H1 (cell line): ENCODE data around the gene SEC14L3. TPM values are rescaled to one million over a fixed set of nuclear protein-coding genes. Genes with fewer than 3 reads are reported as not detected.

ENCODE experiments used
- CTCF ChIA-PET: fragments of 300-600 bp; sonication (Branson Sonifier 250); formaldehyde crosslinking; loops from one replicate; lab custom pipeline; 2021; ENCODE audit not compliant: partially characterized antibody; lab: Charles Lee
- POLR2A ChIA-PET: fragments of 300-600 bp; sonication (Branson Sonifier 250); formaldehyde crosslinking; loops from one replicate; lab custom pipeline; 2021; ENCODE audit warnings: inconsistent platforms; ENCODE audit not compliant: partially characterized antibody; lab: Charles Lee
- DNase-seq, 2 experiments: peaks; one replicate each; pipeline versions ENCODE4 v3.0.0 to v3.0.0-alpha.2; 2010 to 2022; ENCODE audit warnings: low spot score in 2 of 2, low read depth in 1 of 2, mixed read lengths in 1 of 2
- FAIRE-seq: peaks from 2 replicates; lab custom pipeline; 2011; peaks lifted over from hg19 to GRCh38; lab: Jason Lieb, UNC
- H2AFZ ChIP-seq: 2 replicates; pipeline ENCODE4 v1.8.1; 2012; ENCODE audit warnings: low read length, inconsistent platforms
- H2AK5ac ChIP-seq: 2 replicates; pipeline ENCODE4 v1.6.1; 2013; ENCODE audit warnings: low read depth, low read length
- H2BK120ac ChIP-seq: replicated peaks from 2 replicates; pipeline ENCODE3; 2013; ENCODE audit warnings: low read depth, low read length, inconsistent platforms
- H2BK12ac ChIP-seq: 2 replicates; pipeline ENCODE4 v1.6.1; 2013; ENCODE audit warnings: low read depth, low read length
- H2BK15ac ChIP-seq: 2 replicates; pipeline ENCODE4 v1.6.1; 2013; ENCODE audit warnings: low read length
- H2BK20ac ChIP-seq: 2 replicates; pipeline ENCODE4 v1.6.1; 2013; ENCODE audit warnings: low read length
- H2BK5ac ChIP-seq: 2 replicates; pipeline ENCODE4 v1.6.1; 2013; ENCODE audit warnings: low read depth, low read length
- H3K14ac ChIP-seq: 2 replicates; pipeline ENCODE4 v1.6.1; 2013; ENCODE audit warnings: inconsistent platforms; ENCODE audit not compliant: insufficient read length
- H3K18ac ChIP-seq: 2 replicates; pipeline ENCODE4 v1.6.1; 2013; ENCODE audit warnings: low read length; ENCODE audit errors: extremely low read depth
- H3K23ac ChIP-seq: 2 replicates; pipeline ENCODE4 v1.6.1; 2013; ENCODE audit warnings: inconsistent platforms; ENCODE audit not compliant: insufficient read length
- H3K23me2 ChIP-seq: 2 replicates; pipeline ENCODE4 v1.6.1; 2013; ENCODE audit warnings: low read depth, low read length
- H3K27ac ChIP-seq: 2 replicates; pipeline ENCODE4 v1.6.1; 2011; ENCODE audit warnings: low read depth, low read length, inconsistent platforms
- H3K27me3 ChIP-seq, 4 experiments: replicated peaks in 1 of 4; 1 replicate in 1 of 4; 2 replicates in 3 of 4; pipeline versions ENCODE4 v1.6.1 to v1.8.1; 2011 to 2013; ENCODE audit warnings: low read length in 3 of 4, mild to moderate bottlenecking in 3 of 4, inconsistent platforms in 2 of 4, mixed read lengths in 2 of 4, moderate library complexity in 1 of 4; ENCODE audit not compliant: control insufficient read depth in 3 of 4, insufficient read depth in 3 of 4; ENCODE audit errors: extremely low read depth in 1 of 4
- H3K36me3 ChIP-seq, 4 experiments: 2 replicates each; pipeline versions ENCODE4 v1.6.1 to v1.8.1; 2011 to 2013; ENCODE audit warnings: mild to moderate bottlenecking in 4 of 4, low read length in 3 of 4, moderate library complexity in 2 of 4, control low read depth in 1 of 4, inconsistent platforms in 1 of 4; ENCODE audit not compliant: insufficient read depth in 4 of 4, control insufficient read depth in 2 of 4
- H3K4ac ChIP-seq: replicated peaks from 2 replicates; pipeline ENCODE3; 2013; ENCODE audit warnings: low read length, low read depth, mixed read lengths, inconsistent platforms; ENCODE audit not compliant: insufficient read length
- H3K4me1 ChIP-seq, 4 experiments: replicated peaks in 1 of 4; 1 replicate in 1 of 4; 2 replicates in 3 of 4; pipeline versions ENCODE4 v1.6.1 to v1.8.1; 2011 to 2013; ENCODE audit warnings: low read length in 3 of 4, inconsistent platforms in 2 of 4, mixed read lengths in 1 of 4; ENCODE audit not compliant: insufficient read depth in 4 of 4, control insufficient read depth in 3 of 4
- H3K4me2 ChIP-seq, 2 experiments: 2 replicates each; pipeline versions ENCODE4 v1.6.1 to v1.8.1; 2011 to 2013; ENCODE audit warnings: low read depth in 2 of 2, low read length in 2 of 2, control low read depth in 1 of 2, inconsistent platforms in 1 of 2, mild to moderate bottlenecking in 1 of 2; ENCODE audit not compliant: insufficient read depth in 1 of 2
- H3K4me3 ChIP-seq, 4 experiments: fragments of 200-600, 300-600 bp in 1 of 4; sonication (generic), shearing (Covaris generic), sonication (Bioruptor Twin) in 1 of 4; 2 replicates each; pipeline versions ENCODE4 v1.5.1 to v1.8.1; 2011 to 2016; ENCODE audit warnings: low read length in 4 of 4, low read depth in 3 of 4, control low read depth in 2 of 4, inconsistent platforms in 2 of 4, mild to moderate bottlenecking in 2 of 4, mixed read lengths in 1 of 4, moderate library complexity in 1 of 4; ENCODE audit not compliant: insufficient read depth in 2 of 4; ENCODE audit errors: extremely low read depth in 1 of 4
- H3K56ac ChIP-seq: replicated peaks from 2 replicates; pipeline ENCODE3; 2013; ENCODE audit warnings: low read depth, mild to moderate bottlenecking, mixed read lengths, low read length, inconsistent platforms; ENCODE audit not compliant: insufficient read length
- H3K79me1 ChIP-seq: 2 replicates; pipeline ENCODE4 v1.6.1; 2013; ENCODE audit warnings: low read depth, low read length, control low read depth
- H3K79me2 ChIP-seq, 2 experiments: 2 replicates each; pipeline versions ENCODE4 v1.6.1 to v1.8.1; 2012 to 2013; ENCODE audit warnings: low read length in 2 of 2, mild to moderate bottlenecking in 2 of 2, inconsistent platforms in 1 of 2; ENCODE audit not compliant: insufficient read depth in 2 of 2, control insufficient read depth in 1 of 2
- H3K9ac ChIP-seq, 4 experiments: replicated peaks in 1 of 4; 1 replicate in 1 of 4; 2 replicates in 3 of 4; pipeline versions ENCODE4 v1.6.1 to v1.8.1; 2011 to 2013; ENCODE audit warnings: low read depth in 3 of 4, low read length in 3 of 4, control low read depth in 2 of 4, mild to moderate bottlenecking in 2 of 4, moderate library complexity in 2 of 4, inconsistent platforms in 1 of 4; ENCODE audit errors: extremely low read depth in 1 of 4
- H3K9me3 ChIP-seq, 2 experiments: 2 replicates each; pipeline versions ENCODE4 v1.6.1 to v1.8.1; 2012 to 2013; ENCODE audit warnings: mild to moderate bottlenecking in 2 of 2, moderate library complexity in 2 of 2, control low read depth in 1 of 2, inconsistent platforms in 1 of 2, low read depth in 1 of 2, low read length in 1 of 2, mixed read lengths in 1 of 2; ENCODE audit not compliant: insufficient read depth in 2 of 2
- H4K20me1 ChIP-seq, 2 experiments: replicated peaks in 1 of 2; 2 replicates each; pipeline versions ENCODE3 to v1.8.1; 2011 to 2013; ENCODE audit warnings: inconsistent platforms in 2 of 2, low read length in 2 of 2, mild to moderate bottlenecking in 1 of 2; ENCODE audit not compliant: insufficient read depth in 2 of 2, control insufficient read depth in 1 of 2
- H4K5ac ChIP-seq: 2 replicates; pipeline ENCODE4 v1.6.1; 2013; ENCODE audit warnings: low read length, low read depth, mixed read lengths, inconsistent platforms; ENCODE audit not compliant: insufficient read length
- H4K8ac ChIP-seq: 2 replicates; pipeline ENCODE4 v1.8.0; 2013; ENCODE audit warnings: mild to moderate bottlenecking, moderate library complexity, low read length, inconsistent platforms; ENCODE audit not compliant: insufficient read depth; ENCODE audit errors: extremely low read depth
- H4K91ac ChIP-seq: replicated peaks from 2 replicates; pipeline ENCODE3; 2013; ENCODE audit warnings: low read length, mixed read lengths, inconsistent platforms; ENCODE audit not compliant: insufficient read length
- CHD1 ChIP-seq: IDR thresholded peaks from 2 replicates; pipeline ENCODE4 v1.6.1; 2012; ENCODE audit warnings: low read depth, low read length, improper control_type of control experiment
- CREB1 ChIP-seq: IDR thresholded peaks from 2 replicates; pipeline ENCODE4 v1.6.1; 2012; ENCODE audit warnings: inconsistent platforms
- CTBP2 ChIP-seq: IDR thresholded peaks from 2 replicates; pipeline ENCODE4 v1.7.0; 2011; ENCODE audit warnings: borderline replicate concordance, mild to moderate bottlenecking, moderate library complexity, mixed read lengths, low read length; ENCODE audit not compliant: insufficient read depth, insufficient read length
- CTCF ChIP-seq, 3 experiments: IDR thresholded peaks; 1 replicate in 2 of 3; 2 replicates in 1 of 3; pipeline versions ENCODE4 v1.5.1 to v1.6.1; 2011; ENCODE audit warnings: low read length in 3 of 3, mild to moderate bottlenecking in 3 of 3, inconsistent platforms in 2 of 3, low read depth in 1 of 3, moderate library complexity in 1 of 3; ENCODE audit not compliant: insufficient read depth in 1 of 3; ENCODE audit errors: control extremely low read depth in 1 of 3
- EGR1 ChIP-seq: IDR thresholded peaks from 2 replicates; pipeline ENCODE4 v1.6.1; 2011; ENCODE audit warnings: low read depth, low read length, borderline replicate concordance
- GABPA ChIP-seq: IDR thresholded peaks from 2 replicates; pipeline ENCODE4 v1.6.1; 2011; ENCODE audit warnings: mild to moderate bottlenecking, low read length, moderate library complexity, borderline replicate concordance; ENCODE audit not compliant: insufficient read depth
- GTF2F1 ChIP-seq: IDR thresholded peaks from 2 replicates; pipeline ENCODE4 v1.6.1; 2012; ENCODE audit warnings: low read depth, low read length, improper control_type of control experiment, borderline replicate concordance
- JUND ChIP-seq: IDR thresholded peaks from 2 replicates; pipeline ENCODE4 v1.6.1; 2011; ENCODE audit warnings: mild to moderate bottlenecking, improper control_type of control experiment, low read length
- SP1 ChIP-seq: IDR thresholded peaks from 2 replicates; pipeline ENCODE4 v1.6.1; 2011; ENCODE audit warnings: low read depth, low read length
- TBP ChIP-seq: IDR thresholded peaks from 2 replicates; pipeline ENCODE4 v1.6.1; 2011; ENCODE audit warnings: low read depth, low read length, improper control_type of control experiment
- ZNF274 ChIP-seq: IDR thresholded peaks from 2 replicates; pipeline ENCODE4 v1.7.0; 2012; ENCODE audit warnings: low read length, borderline replicate concordance; ENCODE audit errors: extremely low read depth
- WGBS, 2 experiments: shearing (Covaris generic) in 1 of 2; methylation state at CpG; one replicate each; pipeline versions ENCODE4 v1.1.6 to v1.1.7; 2013 to 2015; ENCODE audit warnings: low lambda C conversion rate in 2 of 2, mixed read lengths in 2 of 2, inconsistent platforms in 1 of 2, low coverage in 1 of 2, missing lambda C conversion rate in 1 of 2; ENCODE audit not compliant: insufficient replicate concordance in 2 of 2, insufficient coverage in 1 of 2, insufficient read length in 1 of 2; ENCODE audit errors: extremely low coverage in 1 of 2, missing lambda C conversion rate in 1 of 2; 5-methylcytosine and 5-hydroxymethylcytosine counted together
- polyA plus RNA-seq, 7 experiments: library from polyadenylated mRNA; depleted of rRNA in 3 of 7; stranded (reverse) in 5 of 7; unstranded in 2 of 7; fragments of >200 nt in 5 of 7; fragments of 200-250 nt in 2 of 7; gene quantifications; 1 replicate in 5 of 7; 2 replicates in 1 of 7; 4 replicates in 1 of 7; pipeline versions ENCODE4 v1.2.1 to v1.2.3, GENCODE V29; 2011 to 2013; ENCODE audit warnings: missing spikeins in 2 of 7, mixed read lengths in 2 of 7
- total RNA-seq: library from RNA; stranded (reverse); fragmentation: NEBNext Ultra II Directional; extraction: Animal tissue kit (Norgen Biotek cat#: 25700); gene quantifications from 2 replicates; pipeline ENCODE4 v1.2.1, GENCODE V29; 2021
- TF ChIP-seq, protein P1 (sequence below): IDR thresholded peaks from 2 replicates; pipeline ENCODE4 v1.6.1; 2012; ENCODE audit warnings: inconsistent platforms

SEC14L3 gene
- total and polyA plus RNA-seq, 2 of the 8 experiments (the other 6 are each of a cell fraction or from before 2014, with no cell fraction given), result not detected

GRCh38 chr22:30439226-30439625, 32.6 kb downstream of the SEC14L3 start:
- no peak overlapping the region for H3K18ac ChIP-seq
- H2BK120ac ChIP-seq, result no peak overlapping the region
- no peak overlapping the region for H3K4me2 ChIP-seq
- no peak overlapping the region for H2AK5ac ChIP-seq
- no peaks in the 10 kb centered on the region for H4K20me1 ChIP-seq
- H3K27ac ChIP-seq, result no peak overlapping the region
- H3K79me1 ChIP-seq, result no peaks in the 10 kb centered on the region
- H2BK12ac ChIP-seq, result no peak overlapping the region
- H2AFZ ChIP-seq, result no peak overlapping the region
- no peak overlapping the region for H4K8ac ChIP-seq
- no peak overlapping the region for H3K23ac ChIP-seq
- no peaks in the 10 kb centered on the region for H3K27me3 ChIP-seq
- H3K4me1 ChIP-seq, result no peaks in the 10 kb centered on the region; a peak in 1 of 7 replicates
- H4K5ac ChIP-seq, result no peak overlapping the region
- DNase-seq (no peak), FAIRE-seq (no peak)
- POLR2A ChIA-PET, result interaction anchor here (1.6 kb wide), 1 partner anchor 12 kb away, joined by 3 read pairs; no protein-coding TSS in a partner anchor
- no peaks in the 10 kb centered on the region for H3K79me2 ChIP-seq
- H4K91ac ChIP-seq, result no peak overlapping the region
- CTCF ChIA-PET, result interaction anchor here (0.7 to 1.3 kb wide), 2 partner anchors 12 to 1688 kb away, joined by 5 read pairs; no protein-coding TSS in a partner anchor
- no peak overlapping the region for H3K4me3 ChIP-seq
- H3K23me2 ChIP-seq, result no peaks in the 10 kb centered on the region
- no peak overlapping the region for H3K9ac ChIP-seq
- H3K36me3 ChIP-seq, result no peaks in the 10 kb centered on the region
- no peak overlapping the region for H3K14ac ChIP-seq
- no peak overlapping the region for H2BK5ac ChIP-seq
- H2BK20ac ChIP-seq, result no peak overlapping the region
- H3K4ac ChIP-seq, result no peak overlapping the region
- H3K9me3 ChIP-seq, result peaks cover 0 to 6% of the 10 kb centered on the region in 2 experiments; a peak in 1 of 4 replicates
- H2BK15ac ChIP-seq, result no peak overlapping the region
- 94% methylated on average over 4 of the region's 4 CpGs; no CpG with 5 or more reads in 1 of the 2 experiments for WGBS, 2 experiments
- no peak overlapping the region for H3K56ac ChIP-seq
- TF ChIP-seq ZNF274 (no peak), JUND (no peak), SP1 (no peak), EGR1 (no peak), CTCF (IDR thresholded peaks at IDR 0.05; ENCODE audit: control extremely low read depth in 1 of 3, insufficient read depth in 1 of 3, low read depth in 1 of 3, low read length in 3 of 3) (no peak), CTBP2 (no peak), CHD1 (no peak), CREB1 (no peak), GABPA (no peak), GTF2F1 (no peak), TBP (no peak)
- TF ChIP-seq, protein P1, sequence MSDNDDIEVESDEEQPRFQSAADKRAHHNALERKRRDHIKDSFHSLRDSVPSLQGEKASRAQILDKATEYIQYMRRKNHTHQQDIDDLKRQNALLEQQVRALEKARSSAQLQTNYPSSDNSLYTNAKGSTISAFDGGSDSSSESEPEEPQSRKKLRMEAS, result no peak
